Right ventricle myocardium inferior (tissue), 1 donor: ENCODE results near the gene FAM120A. TPM values are rescaled to one million over a fixed set of nuclear protein-coding genes. Genes with fewer than 3 reads are reported as not detected.

ENCODE experiments used
- ATAC-seq: fragments of 200-7000 bp; cut with Tn5 transposase; one replicate; pipeline ENCODE4 v1.9.1; 2020; ENCODE audit warnings: mild to moderate bottlenecking, moderate library complexity
- DNase-seq: peaks from one replicate; pipeline ENCODE4 v3.0.0; 2021; ENCODE audit errors: missing footprints
- intact Hi-C: fragments of 100-400 bp; cut with DNase I; formaldehyde crosslinking; loops from one replicate; pipeline ENCODE4 v1.11.0; 2022
- long read RNA-seq: library from polyadenylated mRNA; unstranded; transcript quantifications from one replicate; pipeline ENCODE4 v2.0.0, GENCODE V29; 2021
- total RNA-seq: library from RNA; stranded (reverse); fragmentation: NEBNext Ultra II Directional; extraction: Animal tissue kit (Norgen Biotek cat#: 25700); gene quantifications from one replicate; pipeline ENCODE4 v1.2.1, GENCODE V29; 2021
- donor health status: DM: no; HTN: yes; CAD: no; lungs with severe emphysema.

FAM120A gene, protein sequence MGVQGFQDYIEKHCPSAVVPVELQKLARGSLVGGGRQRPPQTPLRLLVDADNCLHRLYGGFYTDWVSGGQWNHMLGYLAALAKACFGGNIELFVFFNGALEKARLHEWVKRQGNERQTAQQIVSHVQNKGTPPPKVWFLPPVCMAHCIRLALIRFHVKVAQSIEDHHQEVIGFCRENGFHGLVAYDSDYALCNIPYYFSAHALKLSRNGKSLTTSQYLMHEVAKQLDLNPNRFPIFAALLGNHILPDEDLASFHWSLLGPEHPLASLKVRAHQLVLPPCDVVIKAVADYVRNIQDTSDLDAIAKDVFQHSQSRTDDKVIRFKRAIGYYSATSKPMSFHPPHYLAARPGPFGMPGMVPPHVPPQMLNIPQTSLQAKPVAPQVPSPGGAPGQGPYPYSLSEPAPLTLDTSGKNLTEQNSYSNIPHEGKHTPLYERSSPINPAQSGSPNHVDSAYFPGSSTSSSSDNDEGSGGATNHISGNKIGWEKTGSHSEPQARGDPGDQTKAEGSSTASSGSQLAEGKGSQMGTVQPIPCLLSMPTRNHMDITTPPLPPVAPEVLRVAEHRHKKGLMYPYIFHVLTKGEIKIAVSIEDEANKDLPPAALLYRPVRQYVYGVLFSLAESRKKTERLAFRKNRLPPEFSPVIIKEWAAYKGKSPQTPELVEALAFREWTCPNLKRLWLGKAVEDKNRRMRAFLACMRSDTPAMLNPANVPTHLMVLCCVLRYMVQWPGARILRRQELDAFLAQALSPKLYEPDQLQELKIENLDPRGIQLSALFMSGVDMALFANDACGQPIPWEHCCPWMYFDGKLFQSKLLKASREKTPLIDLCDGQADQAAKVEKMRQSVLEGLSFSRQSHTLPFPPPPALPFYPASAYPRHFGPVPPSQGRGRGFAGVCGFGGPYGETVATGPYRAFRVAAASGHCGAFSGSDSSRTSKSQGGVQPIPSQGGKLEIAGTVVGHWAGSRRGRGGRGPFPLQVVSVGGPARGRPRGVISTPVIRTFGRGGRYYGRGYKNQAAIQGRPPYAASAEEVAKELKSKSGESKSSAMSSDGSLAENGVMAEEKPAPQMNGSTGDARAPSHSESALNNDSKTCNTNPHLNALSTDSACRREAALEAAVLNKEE
- total RNA-seq = 94.1 TPM
- long read RNA-seq, full-length matches to known transcripts = 2 of 22 reads
- long read RNA-seq, partial matches to known transcripts = 19 of 22 reads
- long read RNA-seq, other reads (novel, unspliced or antisense) = 1 of 22 reads

DNA sequence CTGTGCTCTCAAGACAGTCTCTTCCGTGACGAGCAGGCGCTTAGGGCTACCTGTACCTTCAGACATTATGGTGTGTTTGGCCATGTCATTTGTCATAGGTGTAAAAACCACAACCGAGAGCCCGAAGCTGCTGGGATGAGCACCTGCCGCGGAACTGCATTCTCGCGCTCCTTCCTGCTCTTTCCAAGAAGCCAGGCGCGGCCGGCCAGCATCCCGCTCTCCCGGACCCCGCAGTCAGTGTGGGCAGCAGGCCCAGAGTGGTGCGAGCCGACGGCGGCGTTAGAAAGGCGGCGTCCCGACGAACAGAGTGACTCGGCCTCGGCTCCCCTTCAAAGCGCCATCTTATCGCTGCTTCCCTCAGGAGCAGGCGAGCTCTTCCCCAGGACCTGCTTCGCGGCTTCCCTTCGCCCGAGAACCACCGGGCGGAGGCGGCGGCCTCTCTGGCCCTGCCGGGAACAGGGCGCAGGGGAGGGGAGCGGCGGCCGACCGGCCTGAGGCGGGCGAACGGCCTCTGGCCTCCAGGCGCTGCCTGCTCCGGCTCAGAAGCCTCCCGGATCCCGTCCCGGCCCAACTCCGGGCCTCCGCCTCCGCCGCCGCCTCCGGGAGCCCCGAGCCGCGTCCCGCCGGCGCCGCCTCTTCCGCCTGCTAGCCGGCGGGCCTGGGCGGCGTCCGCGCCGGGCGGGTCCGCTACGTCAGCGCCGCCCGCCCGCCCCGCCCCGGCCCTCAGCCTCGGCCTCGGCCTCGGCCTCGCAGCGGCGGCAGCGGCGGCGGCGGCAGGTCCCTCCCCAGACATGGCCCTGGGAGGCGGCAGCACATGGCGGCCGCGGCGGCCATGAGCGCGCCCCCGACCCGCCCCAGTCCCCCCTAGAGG is at the start of gene FAM120A:
FAM120A (plus strand) TSS at position 741 of the 871 bp plus-strand sequence. CDS start 231 bp downstream, outside the sequence.
- ATAC-seq = peak; percentile 82
- DNase-seq = peak; percentile 90
- intact Hi-C loops = loop anchor here (5.0 kb wide), 2 partner anchors 76 to 91 kb away; no protein-coding TSS in a partner anchor

DNA sequence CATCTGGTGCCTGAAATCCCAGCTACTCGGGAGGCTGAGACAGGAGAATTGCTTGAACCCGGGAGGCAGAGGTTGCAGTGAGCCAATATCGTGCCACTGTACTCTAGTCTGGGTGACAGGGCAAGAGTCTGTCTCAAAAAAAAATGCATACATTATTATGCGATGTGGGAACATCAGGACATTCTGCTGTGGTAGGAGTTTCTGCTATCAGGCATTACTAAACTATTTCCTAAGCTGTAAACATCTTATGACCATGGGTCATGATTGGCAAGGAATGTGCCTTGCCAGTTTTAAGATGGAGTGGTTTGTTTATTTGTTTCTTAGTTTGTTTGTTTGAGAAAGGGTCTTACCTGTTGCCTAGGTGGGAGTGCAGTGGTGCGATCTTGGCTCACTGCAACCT is 45.1 kb upstream of the FAM120A start:
- DNase-seq = no peak
- intact Hi-C loops = no loop called here
- no peak for ATAC-seq

GRCh38 chr9:93413530-93413929 is 38.0 kb upstream of the FAM120A start:
- ATAC-seq (no peak), DNase-seq (no peak)
- intact Hi-C loops = no loop called here

DNA sequence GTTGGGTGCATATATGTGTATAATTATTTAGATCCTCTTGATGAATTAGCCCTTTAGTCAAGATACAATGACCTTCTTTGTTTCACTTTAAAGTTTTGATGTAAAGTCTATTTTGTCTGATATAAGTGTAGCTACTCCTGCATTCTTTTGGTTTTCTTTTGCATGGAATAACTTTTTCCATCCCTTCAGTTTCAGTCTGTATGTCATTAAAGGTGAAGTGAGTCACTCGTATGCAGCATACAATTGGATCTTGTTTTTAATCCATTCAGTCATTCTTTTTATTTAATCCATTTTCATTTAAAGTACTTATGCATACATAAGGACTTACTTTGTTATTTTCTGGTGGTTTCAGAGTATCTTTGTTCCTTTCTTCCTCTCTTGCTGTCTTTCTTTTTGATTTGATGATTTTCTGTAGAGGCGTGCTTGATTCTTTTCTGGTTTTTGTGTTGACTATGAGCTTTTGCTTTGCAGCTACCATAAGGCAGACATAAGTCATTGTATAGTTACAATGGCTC is 36.3 kb upstream of the FAM120A start:
- DNase-seq = no peak
- ATAC-seq = no peak
- intact Hi-C loops = no loop called here

GRCh38 chr9:93416530-93417235 is 34.8 kb upstream of the FAM120A start:
- ATAC-seq = no peak
- DNase-seq = no peak
- intact Hi-C loops = no loop called here

DNA sequence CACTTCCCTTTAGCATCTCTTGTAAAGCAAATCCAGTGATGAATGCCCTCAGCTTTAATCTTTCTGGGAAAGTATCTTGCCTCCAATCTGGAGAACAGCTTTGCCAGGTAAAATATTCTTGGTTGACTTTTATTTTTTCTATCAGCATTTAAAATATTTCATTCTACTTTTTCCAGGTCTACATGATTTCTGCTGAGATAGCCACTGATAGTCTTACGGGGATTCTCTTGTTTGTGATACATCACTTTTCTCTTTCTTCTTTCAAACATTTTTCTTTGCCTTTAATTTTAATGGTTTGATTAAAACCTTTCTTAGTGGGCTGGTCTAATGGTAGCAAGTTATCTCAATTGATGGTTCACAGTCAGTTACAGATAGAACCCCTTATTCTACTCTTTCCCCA is 33.9 kb upstream of the FAM120A start:
- ATAC-seq (no peak), DNase-seq (no peak)
- intact Hi-C loops = no loop called here

- intact Hi-C loops = no loop called here
- no peak for DNase-seq
- no peak for ATAC-seq
Observed at GRCh38 chr9:93419023-93419422, 32.5 kb upstream of the FAM120A start.

DNA sequence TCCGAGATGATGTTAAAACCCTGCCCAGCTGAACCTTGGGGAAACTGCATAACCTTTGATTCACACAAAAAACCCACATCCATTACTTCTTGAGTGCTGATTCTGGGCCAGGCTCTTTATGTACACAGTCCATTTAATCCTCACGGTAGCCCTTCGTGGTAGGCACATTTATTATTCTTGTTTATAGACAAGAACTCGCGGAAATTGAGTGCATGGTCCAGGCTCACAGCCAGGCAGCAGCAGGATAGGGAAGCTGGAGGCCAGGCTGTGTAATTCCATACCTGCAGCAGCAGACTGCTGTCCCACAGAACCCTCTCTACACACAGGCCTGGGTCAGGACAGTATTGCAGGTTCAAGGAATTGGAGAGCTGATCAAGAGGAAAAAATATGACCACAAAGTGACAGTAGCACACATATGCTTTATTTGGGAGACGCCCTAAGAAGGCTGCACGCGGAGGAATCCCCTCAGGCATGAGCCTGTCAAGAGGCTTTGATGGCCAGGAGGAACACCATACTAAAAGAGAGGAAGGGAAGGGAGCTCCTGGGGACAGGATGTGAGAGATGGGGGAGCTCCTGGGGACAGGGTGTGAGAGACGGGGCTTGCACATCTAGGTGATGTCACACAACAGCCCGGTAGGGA is 28.4 kb upstream of the FAM120A start:
- intact Hi-C loops = no loop called here
- no peak for DNase-seq
- ATAC-seq = no peak

- intact Hi-C loops = no loop called here
- ATAC-seq = peak; percentile 46
- DNase-seq = no peak
Observed at GRCh38 chr9:93427655-93428379, 23.7 kb upstream of the FAM120A start.

GRCh38 chr9:93431539-93432105 is 19.9 kb upstream of the FAM120A start:
- DNase-seq (no peak), ATAC-seq (no peak)
- intact Hi-C loops = no loop called here

DNA sequence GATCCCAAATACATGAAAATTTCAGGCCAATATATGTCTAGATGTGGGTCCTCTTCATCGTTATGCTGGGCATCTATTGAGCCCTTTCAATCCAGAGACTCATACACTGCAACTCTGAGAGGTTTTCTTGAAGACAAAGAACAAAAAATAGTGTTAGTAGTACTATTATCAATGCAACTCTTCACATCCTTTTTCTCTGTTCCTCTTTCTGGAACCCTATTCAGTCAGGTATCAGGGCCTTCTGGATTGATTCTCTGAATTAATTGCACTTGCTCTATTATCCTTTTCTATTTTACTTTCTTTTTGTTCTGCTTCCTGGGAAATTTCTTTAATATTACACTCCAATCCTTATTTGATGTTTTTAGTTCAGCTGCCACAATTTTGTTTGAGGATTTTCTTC is 18.5 kb upstream of the FAM120A start:
- ATAC-seq (no peak), DNase-seq (no peak)
- intact Hi-C loops = no loop called here

GRCh38 chr9:93434056-93434455 is 17.4 kb upstream of the FAM120A start:
- intact Hi-C loops = no loop called here
- DNase-seq = no peak
- ATAC-seq = no peak

GRCh38 chr9:93435386-93435785 is 16.1 kb upstream of the FAM120A start:
- ATAC-seq (no peak), DNase-seq (no peak)
- intact Hi-C loops = no loop called here

DNA sequence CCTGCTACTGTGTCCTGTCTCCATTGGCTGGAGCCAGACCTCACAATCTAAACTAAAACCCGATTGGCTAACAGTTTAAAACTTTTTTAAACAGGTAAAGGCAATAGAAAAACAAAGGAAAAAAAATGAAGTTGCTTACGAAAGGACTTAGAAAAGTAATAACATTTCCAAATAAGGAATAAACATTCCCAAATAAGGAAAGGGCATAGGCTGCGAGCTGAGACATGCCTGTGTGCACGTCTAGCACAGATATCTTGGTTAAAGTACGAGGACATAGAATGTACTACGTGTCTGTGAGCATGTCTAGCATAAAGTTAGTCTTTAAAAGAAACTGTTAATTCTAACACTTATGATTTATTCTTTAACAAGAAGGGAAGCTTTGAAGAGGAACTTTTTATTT is 15.3 kb upstream of the FAM120A start:
- intact Hi-C loops = no loop called here
- ATAC-seq = no peak
- no peak for DNase-seq

DNA sequence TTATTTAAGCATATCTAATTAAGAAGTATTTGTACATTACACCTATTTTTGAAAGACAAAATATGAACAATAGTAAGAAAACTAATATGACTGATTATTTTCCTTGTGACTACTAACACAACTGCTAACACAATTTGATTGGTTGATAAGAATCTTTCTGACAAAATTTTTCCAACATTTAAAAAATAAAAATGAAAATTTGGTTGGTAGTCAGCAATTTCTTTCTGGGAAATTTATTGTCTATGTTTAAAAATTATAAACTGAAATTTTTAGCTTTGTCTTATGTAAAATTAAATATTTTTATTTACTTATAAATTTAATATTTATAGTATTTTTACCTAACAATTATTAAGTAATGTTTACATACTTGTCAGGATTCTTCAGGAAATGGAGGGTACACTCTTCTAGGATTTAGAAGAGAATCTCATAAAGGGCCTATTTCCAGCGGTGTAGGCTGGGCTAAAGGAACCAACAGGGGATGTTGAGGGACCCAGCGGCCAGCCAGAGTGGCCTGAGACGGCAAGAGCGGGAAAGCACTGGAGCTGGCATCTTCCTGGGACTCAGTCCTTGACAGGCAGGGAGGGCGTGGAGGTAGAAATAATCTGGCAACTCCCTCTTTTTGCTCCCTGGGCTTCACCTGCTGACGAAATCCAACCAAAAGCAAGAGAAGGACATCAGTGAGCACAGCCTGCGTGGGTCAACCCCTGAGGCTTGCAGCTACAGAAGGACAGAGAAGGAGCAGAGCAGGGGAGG is 14.7 kb upstream of the FAM120A start:
- intact Hi-C loops = no loop called here
- DNase-seq = no peak
- no peak for ATAC-seq
